HG02759 (cell line): ENCODE results near the gene NDEL1.

Experiments used
- ATAC-seq: cut with Tn5 transposase; IDR thresholded peaks from one replicate; pipeline ENCODE4 v1.9.1; 2021; ENCODE audit warnings: mild to moderate bottlenecking, moderate library complexity; ENCODE audit not compliant: unreplicated experiment

Gene NDEL1

DNA sequence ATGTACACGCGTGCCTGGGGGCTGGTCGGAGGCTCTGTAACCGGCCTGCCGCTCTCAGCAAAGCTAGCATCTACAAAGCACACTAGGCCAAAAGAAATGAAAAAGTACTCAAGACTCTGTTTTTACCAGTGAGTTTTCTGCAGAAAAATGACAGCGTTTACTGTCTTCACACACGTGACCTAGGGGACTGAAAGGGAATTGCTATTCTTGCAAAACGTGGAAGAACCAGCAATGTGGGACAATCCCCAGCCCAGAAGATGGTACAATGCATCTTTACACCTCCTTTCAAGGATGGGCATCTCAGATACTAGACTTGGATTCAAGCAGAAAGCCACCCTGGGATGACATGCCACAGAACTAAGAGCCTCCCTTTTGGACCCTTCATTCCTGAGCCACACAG lies 41.5 kb downstream of the NDEL1 start:
- ATAC-seq: no peak

DNA sequence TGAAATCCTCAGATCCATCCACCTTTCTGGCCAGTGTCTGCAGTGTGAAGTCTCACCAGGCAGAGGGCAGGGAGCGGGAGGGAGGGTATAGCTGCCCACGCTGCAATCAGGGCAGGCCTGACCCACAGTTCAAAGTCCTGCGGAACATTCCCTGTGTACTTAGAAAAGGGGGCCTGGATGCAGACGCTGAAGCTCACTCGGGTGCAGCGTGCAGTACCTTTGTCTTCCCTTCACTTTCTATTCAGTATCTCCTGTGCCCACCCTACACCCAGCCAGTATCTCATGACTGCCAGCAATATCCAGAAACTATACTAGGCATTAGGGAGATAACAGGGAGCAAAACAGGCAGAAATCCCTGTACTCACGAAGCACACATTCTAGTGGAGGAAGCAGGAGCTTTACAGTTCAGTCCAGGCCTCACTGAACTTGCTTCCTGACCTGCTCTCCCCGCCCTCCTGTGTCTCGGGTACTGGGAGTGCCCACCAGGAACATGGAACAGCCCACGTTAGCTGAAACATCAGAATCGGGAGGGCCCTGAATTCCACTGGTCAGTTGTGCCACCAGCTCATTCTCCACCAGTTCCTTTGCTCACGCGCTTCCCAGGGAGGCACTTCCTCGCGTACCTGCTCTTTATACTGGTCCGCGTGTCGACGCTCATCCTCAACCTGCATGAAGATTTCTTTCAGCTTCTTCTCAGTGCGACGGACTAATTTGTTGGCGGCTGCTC lies 42.2 kb downstream of the NDEL1 start:
- no peak for ATAC-seq

DNA sequence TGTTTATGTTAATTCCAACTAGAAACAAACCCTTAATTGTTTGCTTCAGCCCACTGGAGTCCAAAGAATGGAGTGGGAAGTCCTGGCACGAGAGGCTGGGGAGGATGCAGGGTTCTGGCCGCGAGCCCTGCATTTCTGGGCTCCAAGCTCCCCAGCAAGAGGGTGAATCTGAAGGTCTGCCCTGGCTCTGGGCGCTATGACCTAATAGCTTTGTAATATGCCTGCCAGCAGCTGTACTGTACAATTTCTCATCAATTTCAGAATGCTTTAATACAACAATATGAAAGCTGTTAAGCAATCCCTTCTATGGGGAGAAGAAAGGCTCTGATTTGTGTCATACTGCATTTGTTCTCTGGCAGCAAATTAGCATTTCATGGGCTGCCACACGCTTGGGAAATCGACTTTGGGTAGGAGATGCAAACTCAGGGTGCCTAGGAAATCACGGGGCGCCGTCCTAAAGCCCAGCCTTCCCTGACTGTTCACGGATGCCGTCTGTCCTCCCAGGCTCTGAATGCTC lies 43.8 kb downstream of the NDEL1 start:
- no peak for ATAC-seq

DNA sequence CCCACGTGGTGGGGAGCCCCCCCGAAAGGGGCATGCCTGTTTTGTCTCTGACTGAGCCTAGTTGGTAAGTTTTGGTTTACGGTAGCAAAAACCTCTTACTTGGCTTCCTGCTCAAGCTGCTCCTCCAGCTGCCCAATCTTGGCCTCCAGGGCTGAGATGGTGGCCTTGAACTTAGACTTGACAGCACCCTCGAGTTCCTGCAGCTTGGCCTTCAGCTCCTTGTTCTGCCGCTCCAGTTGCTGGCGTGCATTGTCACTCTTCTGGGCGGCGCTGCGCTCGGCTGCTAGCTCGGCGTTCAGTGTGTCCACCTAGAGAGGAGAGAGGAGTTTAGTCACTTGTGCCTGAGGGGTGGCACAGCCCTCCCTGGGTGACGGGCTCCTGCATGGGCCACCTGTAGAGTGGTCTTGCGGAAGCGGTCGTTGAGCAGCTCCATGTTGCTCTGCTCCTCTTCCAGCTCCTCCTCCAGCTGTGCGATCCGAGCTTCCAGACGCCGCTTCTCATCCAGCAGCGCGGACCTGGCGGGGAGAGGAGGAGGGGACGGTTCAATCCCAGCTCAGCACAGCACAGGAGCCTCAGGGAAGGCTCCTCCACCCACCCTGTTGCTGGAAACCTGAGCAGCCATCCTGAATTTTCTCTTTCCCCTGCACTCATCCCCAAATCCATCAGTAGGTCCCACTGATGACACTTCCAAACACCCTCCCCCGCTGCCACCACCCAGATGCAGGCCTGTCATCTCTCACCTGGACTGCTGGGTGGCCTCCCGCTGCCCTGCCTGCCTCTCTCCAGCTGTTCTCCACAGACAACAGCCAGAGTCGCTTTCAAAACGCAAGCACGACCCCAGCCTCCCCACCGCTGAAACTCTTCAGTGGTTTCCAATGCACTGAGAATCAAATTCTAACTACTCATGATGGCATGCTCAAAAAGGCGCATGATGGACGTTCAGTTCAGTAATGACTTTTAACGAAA lies 44.6 kb downstream of the NDEL1 start:
- ATAC-seq: no peak

DNA sequence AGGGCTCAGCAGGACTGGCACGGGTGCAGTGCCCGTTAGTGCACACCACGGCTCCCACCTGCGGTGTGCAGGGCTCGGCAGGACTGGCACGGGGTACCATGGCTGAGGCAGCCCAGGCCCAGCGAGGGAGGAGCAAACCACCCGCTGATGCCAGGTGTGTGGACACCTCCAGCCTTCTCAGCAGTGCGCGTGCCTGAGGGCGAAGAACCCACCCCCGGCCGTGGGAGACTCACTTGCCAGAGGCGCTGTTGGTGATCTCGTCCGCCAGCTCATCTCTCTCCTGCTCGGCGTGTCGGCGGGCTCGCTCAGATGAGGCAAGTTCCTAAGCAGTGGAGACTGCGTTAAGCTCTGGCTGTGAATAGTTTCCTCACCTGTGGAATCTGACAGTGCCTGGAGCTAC lies 45.4 kb downstream of the NDEL1 start:
- ATAC-seq: no peak

DNA sequence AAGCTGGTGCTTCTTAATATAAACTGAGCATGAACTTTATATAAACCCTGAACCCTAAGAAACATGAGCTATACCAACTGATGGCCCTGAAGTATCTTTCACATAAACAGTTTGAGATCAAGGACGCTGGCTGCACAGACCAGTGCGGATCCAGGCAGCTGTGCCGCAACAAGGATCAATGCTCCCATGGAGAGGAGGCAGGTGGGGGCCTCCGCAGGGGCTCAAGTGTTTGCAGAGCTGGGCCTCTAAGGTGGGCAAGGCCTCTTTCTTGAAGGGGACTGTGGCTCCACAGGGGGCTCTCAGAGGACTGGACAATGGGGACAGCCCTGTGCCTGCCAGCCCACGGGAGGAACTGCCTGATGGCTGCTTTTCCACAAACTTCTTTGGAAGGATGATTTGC lies 46.0 kb downstream of the NDEL1 start:
- no peak for ATAC-seq

DNA sequence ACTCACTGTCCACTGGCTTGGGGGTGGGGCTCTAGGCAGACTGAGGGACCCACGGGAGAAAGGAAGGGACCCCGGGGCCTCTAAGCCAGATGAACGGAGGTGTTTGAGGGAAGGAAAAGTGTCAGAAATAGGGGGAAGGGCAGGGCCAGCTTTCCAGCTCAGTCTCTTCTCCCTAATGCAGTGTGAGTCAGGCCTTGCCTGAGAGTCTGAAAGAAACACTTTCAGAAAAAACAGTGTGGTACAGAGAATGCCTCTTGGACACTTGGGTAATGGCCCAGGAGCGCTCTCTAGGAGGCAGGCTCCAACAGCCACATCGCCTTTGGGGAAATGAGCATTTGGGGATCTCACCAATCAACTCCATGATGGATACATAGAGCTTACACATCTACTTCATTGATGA lies 46.9 kb downstream of the NDEL1 start:
- no peak for ATAC-seq

DNA sequence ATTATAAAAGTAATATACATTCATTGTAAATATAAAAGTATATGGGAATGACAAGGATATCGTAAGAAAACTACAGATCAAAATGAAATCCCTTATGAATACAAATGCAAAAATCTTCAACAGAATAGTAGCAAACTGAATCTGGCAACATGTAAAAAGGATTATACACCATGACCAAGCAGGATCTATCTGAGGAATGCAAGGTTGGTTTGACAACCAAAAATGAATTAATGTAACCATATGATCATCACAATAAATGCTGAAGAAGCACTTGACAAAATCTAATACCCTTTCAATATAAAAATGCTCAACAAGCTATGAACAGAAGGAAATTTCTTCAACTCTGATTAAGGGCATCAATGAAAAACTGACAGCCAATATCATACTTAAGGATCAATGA lies 48.8 kb downstream of the NDEL1 start:
- ATAC-seq: no peak

DNA sequence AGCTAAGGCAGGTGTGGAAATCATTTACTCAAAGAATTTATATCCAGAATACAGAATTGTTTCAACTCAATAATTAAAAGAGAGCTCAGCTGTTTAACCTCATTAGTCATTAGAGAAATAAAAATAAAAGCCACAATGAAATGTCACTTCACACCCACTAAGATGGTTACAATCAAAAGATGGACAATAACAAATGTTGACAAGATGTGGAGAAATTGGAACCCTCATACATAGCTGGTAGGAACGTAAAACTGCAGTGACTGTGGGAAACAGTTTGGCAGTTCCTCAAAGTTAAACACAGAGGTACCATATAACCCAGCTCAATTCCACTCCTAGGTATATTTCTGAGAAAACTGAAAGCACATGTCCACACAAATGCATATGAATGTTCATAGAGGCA lies 49.8 kb downstream of the NDEL1 start:
- no peak for ATAC-seq

DNA sequence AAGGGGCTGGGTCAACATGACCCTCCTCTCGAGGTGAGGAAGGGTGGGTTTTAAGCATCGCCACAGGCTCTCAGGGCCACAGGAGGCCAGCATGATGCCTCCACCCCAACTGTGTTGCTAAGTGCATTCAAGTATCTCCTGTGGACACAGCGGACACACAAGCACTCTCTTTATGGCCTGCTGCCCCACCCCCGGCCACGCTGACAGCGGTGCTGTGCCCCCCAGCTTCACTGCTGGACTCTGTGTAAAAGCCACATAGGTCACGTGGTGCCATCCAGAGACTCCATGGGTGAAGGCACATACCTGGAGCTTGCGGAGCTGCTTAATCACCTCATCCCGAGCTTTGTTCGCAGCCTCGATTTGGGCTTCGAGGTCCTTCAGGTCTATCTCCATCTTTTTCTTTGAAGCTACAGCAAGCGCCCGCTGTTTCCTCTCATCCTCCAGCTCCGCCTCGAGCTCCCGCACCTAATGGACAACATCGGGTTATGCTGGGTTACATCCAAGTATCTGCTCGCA lies 51.5 kb downstream of the NDEL1 start:
- no peak for ATAC-seq

DNA sequence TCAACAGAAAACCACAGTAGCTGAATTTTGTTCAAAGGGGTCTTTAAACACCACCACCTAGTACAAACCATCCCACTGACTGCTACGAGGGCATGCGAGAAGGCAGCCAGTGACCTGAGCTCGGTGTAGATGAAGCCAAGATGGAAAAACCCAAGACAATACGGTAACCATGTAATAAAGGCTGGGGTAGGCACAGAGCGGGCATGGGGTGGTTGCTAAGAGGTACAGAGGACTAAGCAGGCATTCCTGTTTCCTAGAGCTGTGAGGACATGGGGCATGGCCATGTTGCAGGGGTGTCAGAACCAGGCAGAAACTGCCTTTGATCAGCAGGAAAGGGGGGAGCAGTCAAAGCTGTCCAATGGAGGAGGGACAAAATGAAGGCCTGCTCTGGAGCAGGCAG lies 52.1 kb downstream of the NDEL1 start:
- ATAC-seq: no peak

DNA sequence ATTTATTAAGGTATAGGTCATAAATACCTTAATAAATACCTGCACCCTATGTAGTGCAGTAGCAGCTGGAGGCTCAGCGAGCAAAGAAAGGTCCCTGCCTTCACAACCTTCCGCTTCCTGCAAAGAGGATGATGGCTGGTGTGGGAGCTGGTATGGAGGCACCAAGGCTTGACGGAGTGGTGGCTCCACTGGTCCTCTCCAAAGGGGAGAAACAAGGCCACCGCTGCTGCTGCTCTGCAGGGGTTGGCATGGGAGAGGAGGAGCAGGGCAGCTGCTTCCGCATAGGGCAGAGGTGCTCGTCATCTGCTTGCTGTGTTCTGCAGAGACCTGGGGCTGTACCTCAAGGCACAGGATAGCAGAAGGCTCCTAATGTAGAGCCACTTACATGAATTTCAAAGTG lies 52.8 kb downstream of the NDEL1 start:
- ATAC-seq: no peak

DNA sequence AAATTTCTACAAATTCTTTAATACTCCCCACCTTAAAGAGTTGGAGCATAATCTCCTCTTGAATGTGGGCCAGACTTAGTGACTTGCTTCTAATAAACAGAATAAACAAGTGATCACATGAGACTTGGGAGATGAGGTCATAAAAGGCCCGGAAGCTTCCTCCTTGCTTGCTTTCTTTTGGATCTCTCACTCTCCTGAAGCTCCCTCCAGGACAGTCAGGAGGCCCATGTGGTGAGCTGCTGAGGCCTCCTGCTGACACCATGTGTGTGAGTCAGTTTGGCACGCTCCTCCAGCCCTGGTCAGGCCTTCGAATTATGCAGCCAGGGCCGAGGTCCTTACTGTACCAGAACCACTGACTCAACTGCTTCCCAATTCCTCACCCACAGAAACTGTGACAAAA lies 53.2 kb downstream of the NDEL1 start:
- ATAC-seq: no peak

DNA sequence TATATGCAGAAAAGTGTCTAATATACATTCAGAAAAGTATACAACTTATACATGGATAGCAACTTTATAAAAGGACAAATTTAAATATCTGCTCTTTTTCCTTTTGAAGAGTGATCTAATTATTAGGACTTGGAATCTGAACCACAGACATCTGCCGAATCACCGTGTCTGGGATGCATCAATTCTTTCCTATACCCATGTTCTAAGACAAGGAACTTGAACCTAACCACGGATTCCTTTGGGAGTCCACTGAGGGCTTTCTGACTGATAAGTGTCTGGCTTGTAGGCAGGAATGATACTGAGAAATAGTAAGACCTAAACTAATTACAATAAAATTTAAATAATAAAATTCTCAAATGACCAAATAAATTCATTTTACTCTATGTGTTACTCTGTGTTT lies 54.2 kb downstream of the NDEL1 start:
- ATAC-seq: no peak

DNA sequence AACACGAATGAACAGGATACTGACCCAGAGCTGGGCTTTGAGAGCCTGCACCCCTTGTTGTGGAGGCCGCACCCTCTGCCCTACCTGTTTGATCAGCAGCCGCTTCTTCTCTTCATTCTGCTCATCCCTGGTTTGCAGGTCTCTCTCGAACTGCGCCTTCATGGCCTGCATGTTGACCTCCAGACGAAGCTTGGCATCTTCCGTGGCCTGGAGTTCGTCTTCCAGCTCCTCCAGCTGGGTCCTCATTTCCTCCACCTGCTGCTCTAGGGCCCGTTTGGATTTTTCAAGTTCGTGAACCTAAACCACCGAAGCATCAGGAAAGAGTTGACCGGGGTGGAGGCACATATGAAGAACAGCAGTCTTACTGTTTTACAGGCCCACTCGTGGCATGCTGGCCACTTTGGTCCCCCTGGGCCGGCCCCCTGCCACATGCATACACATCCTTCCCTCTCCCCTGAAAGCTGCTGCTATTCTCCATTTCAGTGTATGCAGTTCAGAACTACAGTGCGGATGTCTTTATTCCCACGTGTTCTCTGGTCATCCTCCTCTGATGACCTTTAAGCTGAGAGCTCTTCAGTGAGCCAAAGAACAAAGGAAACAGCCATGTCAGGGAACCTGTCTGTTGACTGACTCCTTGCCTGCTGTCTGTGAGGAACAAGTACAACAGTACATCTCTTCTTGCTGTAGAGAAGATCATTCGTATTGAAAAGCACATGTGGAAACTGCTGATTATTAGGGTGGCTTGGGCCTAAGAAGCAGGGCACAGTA lies 54.8 kb downstream of the NDEL1 start:
- no peak for ATAC-seq

DNA sequence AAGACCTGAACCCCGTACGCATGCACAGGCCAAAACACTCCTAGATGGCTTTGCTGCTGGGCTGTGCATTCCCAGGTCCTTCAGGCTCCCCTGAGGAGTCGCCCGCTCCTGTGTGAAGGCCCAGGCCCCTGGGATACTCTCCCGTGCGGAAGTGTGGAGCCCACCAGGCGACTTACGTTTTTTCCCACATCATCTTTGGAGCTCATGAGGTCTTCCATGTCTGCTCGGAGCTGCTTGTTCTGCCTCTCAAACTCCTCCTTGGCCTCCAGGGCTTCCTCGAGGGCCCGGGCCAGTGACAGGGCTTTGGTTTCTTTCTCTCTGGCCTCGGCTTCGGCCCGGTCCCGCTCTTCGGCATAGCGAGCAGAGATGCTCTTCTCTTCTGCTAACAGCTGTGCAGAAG lies 56.4 kb downstream of the NDEL1 start:
- ATAC-seq: no peak

DNA sequence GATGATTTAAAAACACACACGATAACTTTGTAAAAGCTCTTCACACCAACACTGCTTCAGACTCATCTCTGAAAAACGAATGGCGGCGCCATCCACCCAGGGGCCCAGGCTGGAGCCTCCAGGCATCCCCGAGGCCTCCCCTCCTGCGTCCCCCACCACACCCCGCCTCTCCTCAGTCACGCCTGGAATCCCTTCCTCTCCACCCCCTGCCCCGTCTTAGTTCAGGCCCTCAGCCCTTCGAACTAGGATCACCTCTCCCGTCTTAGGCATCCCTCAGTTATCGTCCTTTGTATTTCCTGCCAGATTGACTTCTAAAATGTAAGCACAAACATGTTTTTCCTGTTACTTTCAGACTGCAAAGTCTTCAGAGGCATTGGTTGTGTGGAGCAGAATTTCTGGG lies 58.3 kb downstream of the NDEL1 start:
- ATAC-seq: no peak

DNA sequence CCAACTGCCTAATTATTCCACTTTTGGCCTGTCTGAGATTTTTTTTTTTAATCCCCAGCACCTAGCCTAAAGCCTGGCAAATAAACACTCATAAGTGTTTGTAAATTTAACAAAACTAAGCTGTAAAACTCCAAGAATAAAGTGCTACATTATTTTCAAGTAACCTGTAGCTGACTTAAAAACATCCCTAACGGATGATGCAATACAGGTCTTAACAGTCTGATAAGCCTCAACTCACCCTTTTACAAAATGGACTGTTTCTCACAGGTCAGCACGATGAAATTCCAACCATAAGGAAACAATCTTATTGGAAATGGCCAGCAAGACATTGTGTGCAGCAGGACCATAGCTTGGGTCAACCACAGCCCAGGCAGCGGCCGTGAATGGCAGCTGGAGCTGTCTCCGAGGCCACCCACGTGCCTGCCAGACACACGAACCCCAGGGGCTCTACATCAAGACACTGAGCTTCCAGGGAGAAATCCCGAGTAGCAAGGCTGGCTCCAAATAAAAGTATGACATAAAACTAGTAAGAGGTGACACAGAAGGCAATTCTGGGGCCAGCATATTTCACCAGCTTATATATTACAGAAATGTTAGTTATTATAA lies 58.9 kb downstream of the NDEL1 start:
- no peak for ATAC-seq

DNA sequence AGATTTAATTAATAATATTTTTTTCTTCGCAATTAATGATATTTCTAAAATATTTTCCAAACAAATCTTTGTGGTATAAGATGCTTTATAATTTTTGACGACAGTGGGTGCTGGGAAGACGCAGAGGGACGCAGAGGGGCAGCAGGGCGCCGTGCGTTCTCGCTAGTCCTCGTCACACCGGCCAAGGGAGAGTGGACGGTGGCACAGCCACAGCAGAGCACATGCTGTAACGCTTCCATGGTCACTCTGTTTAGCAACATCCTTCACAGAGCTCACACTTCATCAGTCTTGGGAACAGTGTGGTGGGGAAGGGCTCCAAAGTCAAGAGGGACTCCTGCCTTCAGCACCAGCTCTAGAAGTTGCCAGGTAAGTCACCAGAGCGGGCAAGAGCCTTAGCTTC lies 60.4 kb downstream of the NDEL1 start:
- ATAC-seq: no peak

DNA sequence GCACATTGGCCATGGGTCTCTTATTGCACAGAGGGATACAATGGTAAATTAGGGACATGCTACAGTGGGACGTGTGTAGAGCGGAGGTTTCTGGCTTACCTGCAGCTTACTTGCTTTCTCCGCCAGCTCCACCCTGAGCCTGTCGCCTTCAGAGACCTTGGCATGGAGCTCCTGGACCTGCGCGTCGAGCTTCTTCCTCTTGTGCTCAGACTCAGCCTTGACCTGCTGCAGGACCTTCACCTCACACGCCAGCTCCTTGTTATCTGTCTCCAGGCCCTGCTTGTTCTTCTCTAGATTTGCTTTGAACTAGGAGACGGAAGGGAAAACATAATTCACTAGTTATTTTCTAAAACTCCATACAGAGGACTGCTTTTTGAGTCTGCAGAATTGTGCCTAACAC lies 63.5 kb downstream of the NDEL1 start:
- no peak for ATAC-seq

DNA sequence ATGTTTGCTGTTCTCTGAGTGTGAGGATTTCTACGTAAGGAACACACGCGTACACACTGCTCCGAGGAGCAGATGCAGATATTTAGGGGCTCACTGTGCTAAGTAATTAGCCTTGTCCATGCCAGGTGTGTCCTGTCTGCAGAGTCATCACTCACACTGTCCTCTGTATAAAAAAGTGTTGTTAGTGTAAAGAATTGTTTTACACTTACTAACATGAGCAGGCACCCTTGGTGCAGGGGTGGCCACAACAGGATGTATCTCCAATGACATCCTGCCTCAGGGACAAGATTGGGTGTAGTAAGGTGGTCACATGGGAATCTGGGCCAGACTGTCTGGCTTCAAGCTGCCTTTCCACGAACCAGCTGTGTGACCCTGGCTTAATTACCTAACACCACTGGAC lies 63.9 kb downstream of the NDEL1 start:
- ATAC-seq: no peak
